ENCODE results near the gene WASHC3.

Gene WASHC3

DNA sequence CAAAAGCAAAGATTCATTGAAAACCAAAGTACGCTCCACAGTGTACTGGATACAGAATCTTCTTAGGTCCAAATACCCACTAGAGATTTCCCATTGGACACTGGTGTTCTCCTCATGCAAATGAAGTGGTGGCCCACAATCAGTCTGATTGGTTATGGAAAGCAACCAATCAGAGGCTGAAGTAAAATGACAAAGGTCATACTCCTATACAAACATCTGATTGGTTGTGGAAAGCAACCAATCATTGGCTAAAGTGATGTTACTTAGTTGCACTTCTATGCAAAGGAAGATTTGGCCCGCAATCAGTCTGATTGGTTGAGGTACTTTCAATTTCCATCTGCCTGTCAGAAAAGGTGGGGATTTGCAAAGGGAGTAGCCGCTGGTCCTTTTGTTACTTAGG, 1.3 kb upstream of the WASHC3 start:
- no peak overlapping the region for H3K27ac ChIP-seq (ENCODE audit: low read length)
- no peaks in the 10 kb centered on the region for H3K9me3 ChIP-seq (ENCODE audit: insufficient read depth, low read length, severe bottlenecking)
- peaks cover 9% of the 10 kb centered on the region for H3K79me2 ChIP-seq (ENCODE audit: insufficient read depth, low read length)
- no peaks in the 10 kb centered on the region; the same call in 1 of the 2 replicates for H3K36me3 ChIP-seq (ENCODE audit: insufficient read depth, low read length)
- no peak overlapping the region for H3K4me3 ChIP-seq (ENCODE audit: low read depth in 1 of 2, low read length in 2 of 2)
- DNase-seq (no peak), ATAC-seq (ENCODE audit: insufficient read depth, low read depth) (no peak)
- no peaks in the 10 kb centered on the region for H4K20me1 ChIP-seq (ENCODE audit: insufficient read depth, low read length)
- no peaks in the 10 kb centered on the region for H3K27me3 ChIP-seq (ENCODE audit: insufficient read depth, low read length, poor library complexity)
- no peak overlapping the region for H3K9ac ChIP-seq (ENCODE audit: low read depth, low read length)
- H3K4me1 ChIP-seq (ENCODE audit: insufficient read depth, low read length), result peaks cover 22% of the 10 kb centered on the region
- H3K4me2 ChIP-seq (ENCODE audit: insufficient read depth, low read length), result no peak overlapping the region
- TF ChIP-seq, protein P1, sequence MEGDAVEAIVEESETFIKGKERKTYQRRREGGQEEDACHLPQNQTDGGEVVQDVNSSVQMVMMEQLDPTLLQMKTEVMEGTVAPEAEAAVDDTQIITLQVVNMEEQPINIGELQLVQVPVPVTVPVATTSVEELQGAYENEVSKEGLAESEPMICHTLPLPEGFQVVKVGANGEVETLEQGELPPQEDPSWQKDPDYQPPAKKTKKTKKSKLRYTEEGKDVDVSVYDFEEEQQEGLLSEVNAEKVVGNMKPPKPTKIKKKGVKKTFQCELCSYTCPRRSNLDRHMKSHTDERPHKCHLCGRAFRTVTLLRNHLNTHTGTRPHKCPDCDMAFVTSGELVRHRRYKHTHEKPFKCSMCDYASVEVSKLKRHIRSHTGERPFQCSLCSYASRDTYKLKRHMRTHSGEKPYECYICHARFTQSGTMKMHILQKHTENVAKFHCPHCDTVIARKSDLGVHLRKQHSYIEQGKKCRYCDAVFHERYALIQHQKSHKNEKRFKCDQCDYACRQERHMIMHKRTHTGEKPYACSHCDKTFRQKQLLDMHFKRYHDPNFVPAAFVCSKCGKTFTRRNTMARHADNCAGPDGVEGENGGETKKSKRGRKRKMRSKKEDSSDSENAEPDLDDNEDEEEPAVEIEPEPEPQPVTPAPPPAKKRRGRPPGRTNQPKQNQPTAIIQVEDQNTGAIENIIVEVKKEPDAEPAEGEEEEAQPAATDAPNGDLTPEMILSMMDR (IDR thresholded peaks at IDR 0.05; ENCODE audit: borderline replicate concordance, extremely low read depth, low read length, poor library complexity, severe bottlenecking), result no peak
- TF ChIP-seq EZH2 (IDR thresholded peaks at IDR 0.05; ENCODE audit: borderline replicate concordance, low read depth, low read length, severe bottlenecking), result no peak
- peak overlapping the region; percentile 87 for H2AFZ ChIP-seq (ENCODE audit: low read depth, low read length)

DNA sequence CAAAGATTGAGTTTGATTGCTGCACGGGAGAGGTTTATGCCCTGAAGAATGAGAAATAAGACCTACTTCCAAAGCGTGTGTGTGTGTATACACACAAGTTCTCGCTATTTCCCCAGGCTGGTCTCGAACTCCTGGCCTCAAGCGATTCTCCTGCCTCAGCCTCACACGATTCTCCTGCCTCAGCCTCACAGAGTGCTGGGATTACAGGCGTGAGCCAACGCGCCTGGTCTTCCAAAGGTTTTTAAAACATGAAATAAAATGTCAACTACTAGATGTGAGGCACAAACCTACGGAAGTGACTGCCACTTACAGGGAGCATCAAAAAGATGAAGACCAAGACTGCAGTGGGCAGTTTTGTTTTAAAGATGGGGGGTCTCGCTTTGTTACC, 622 bp upstream of the WASHC3 start:
- Histone ChIP-seq H3K79me2 (ENCODE audit: insufficient read depth, low read length) (peaks cover 9% of the 10 kb centered on the region), H3K27ac (ENCODE audit: low read length) (peak overlapping the region; percentile 61), H3K9me3 (ENCODE audit: insufficient read depth, low read length, severe bottlenecking) (no peaks in the 10 kb centered on the region), H3K4me2 (ENCODE audit: insufficient read depth, low read length) (peak overlapping the region; percentile 80), H3K36me3 (ENCODE audit: insufficient read depth, low read length) (no peaks in the 10 kb centered on the region; the same call in 1 of the 2 replicates), H3K4me1 (ENCODE audit: insufficient read depth, low read length) (peaks cover 22% of the 10 kb centered on the region), H3K4me3 (ENCODE audit: low read depth in 1 of 2, low read length in 2 of 2) (peak overlapping the region; percentile 86 to 93; a peak in 3 of 4 replicates), H3K9ac (ENCODE audit: low read depth, low read length) (peak overlapping the region; percentile 86), H3K27me3 (ENCODE audit: insufficient read depth, low read length, poor library complexity) (no peaks in the 10 kb centered on the region), H4K20me1 (ENCODE audit: insufficient read depth, low read length) (no peaks in the 10 kb centered on the region), H2AFZ (ENCODE audit: low read depth, low read length) (peak overlapping the region; percentile 87)
- no peak for TF ChIP-seq EZH2 (IDR thresholded peaks at IDR 0.05; ENCODE audit: borderline replicate concordance, low read depth, low read length, severe bottlenecking)
- TF ChIP-seq, protein P1 (IDR thresholded peaks at IDR 0.05; ENCODE audit: borderline replicate concordance, extremely low read depth, low read length, poor library complexity, severe bottlenecking), result no peak
- ATAC-seq (ENCODE audit: insufficient read depth, low read depth) (0 out of 3 replicates have a peak, but pooled peaks have one; percentile 2), DNase-seq (no peak)

DNA sequence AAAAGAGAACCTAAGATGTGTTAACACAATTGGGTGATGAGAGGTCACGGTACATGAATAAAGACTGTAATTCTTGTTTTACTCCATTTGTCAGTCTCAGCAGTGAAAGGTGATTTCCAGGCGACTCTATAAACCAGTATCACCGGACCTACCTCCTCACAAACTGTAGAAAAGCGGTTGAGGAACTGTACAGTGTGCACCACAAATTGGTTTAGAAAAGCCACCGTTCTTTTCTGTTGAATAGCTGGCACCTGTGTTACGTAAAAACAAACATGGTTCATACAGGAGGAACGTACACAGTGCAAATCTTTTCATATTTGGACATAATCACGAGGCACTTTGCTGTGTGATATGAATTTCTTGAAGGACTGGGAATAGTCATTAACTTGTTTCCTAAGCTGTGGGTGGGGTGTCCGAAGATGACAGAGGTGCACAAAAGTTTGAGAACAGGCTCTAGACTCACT, 663 bp downstream of the WASHC3 start:
- peaks cover 9% of the 10 kb centered on the region for H3K79me2 ChIP-seq (ENCODE audit: insufficient read depth, low read length)
- H3K36me3 ChIP-seq (ENCODE audit: insufficient read depth, low read length), result no peaks in the 10 kb centered on the region; the same call in none of the 2 replicates
- no peak for TF ChIP-seq EZH2 (IDR thresholded peaks at IDR 0.05; ENCODE audit: borderline replicate concordance, low read depth, low read length, severe bottlenecking)
- TF ChIP-seq, protein P1 (IDR thresholded peaks at IDR 0.05; ENCODE audit: borderline replicate concordance, extremely low read depth, low read length, poor library complexity, severe bottlenecking), result no peak
- peaks cover 22% of the 10 kb centered on the region for H3K4me1 ChIP-seq (ENCODE audit: insufficient read depth, low read length)
- DNase-seq (no peak), ATAC-seq (ENCODE audit: insufficient read depth, low read depth) (peak; percentile 18; the same call in 2 of the 3 replicates)
- H3K4me3 ChIP-seq (ENCODE audit: low read depth in 1 of 2, low read length in 2 of 2), result peak overlapping the region; percentile 86 to 93
- H3K9ac ChIP-seq (ENCODE audit: low read depth, low read length), result peak overlapping the region; percentile 86
- H3K27ac ChIP-seq (ENCODE audit: low read length), result peak overlapping the region; percentile 85
- H4K20me1 ChIP-seq (ENCODE audit: insufficient read depth, low read length), result no peaks in the 10 kb centered on the region
- H2AFZ ChIP-seq (ENCODE audit: low read depth, low read length), result peak overlapping the region; percentile 89
- no peaks in the 10 kb centered on the region for H3K27me3 ChIP-seq (ENCODE audit: insufficient read depth, low read length, poor library complexity)
- H3K4me2 ChIP-seq (ENCODE audit: insufficient read depth, low read length), result peak overlapping the region; percentile 80
- no peaks in the 10 kb centered on the region for H3K9me3 ChIP-seq (ENCODE audit: insufficient read depth, low read length, severe bottlenecking)

Measured in DND-41 (cell line).